ENCODE measurements around the gene DAAM2.

The DAAM2 gene

DNA sequence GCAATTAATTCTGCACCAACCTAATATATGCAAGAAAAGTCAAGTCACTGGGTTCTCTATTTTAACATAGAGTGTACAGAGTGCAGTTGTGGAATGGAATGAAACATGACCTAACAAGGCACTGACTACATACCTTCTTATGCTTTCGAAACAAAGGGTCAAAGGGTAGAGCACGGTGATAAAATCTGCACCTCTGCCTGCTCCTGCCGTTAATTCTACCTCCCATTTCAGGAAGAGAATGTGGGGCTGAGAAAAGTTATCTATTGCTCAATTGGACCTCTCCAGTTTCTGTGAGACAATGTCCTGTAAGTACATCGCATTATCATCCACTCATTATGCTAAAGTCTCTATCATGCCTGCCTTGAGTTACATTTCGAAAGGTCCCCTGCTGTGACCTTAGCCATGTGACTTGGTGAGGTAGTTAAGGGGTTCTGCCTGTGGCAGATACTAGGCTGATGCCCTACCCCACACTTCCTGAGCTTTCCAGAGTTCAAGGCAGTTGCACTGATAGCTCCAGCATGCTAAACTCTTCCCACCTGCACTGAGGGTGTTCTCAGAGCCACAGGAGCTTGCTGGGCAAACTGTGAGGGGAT lies 156.1 kb downstream of the DAAM2 start:
- H3K9me3 ChIP-seq (ENCODE audit: control insufficient read depth, low read length): no peaks in the 10 kb centered on the region
- no peaks in the 10 kb centered on the region for H3K4me1 ChIP-seq (ENCODE audit: control insufficient read depth, insufficient read depth, low read length)
- H3K4me3 ChIP-seq (ENCODE audit: low read length): no peak overlapping the region

DNA sequence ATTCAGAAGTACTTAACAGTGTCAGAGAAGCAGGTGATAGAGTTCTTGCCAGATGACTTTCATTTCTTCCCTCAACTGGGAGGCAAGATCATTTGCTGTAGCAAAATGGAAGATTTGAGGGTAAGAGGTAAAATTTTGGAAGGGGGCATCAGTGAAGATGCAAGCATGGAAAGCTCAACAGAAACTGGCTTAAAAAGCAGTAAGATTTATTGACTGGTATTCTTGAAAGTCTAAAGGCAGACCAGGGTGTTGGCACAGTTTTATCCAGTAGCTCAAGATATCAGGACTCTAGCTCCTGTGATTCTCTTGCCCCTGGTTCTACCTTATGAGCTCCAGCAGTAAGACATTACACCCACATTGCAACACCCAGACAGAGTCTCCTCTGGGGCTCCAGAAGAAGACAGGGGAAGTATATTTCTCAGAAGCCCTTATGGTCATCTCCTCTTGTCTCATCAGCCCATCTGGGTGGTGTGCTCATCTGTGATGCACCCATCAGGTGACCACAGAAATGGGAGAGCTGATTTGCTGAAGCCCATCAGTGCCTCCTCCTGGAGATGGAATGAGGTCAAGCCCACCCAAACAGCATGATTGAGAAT lies 158.0 kb downstream of the DAAM2 start:
- H3K4me1 ChIP-seq (ENCODE audit: control insufficient read depth, insufficient read depth, low read length): no peaks in the 10 kb centered on the region

More for the DNA sequence above, 156.1 kb downstream of the DAAM2 start:
- Histone ChIP-seq H3K27me3 (ENCODE audit: control insufficient read depth, insufficient read depth, low read length) (no peaks in the 10 kb centered on the region), H3K9ac (ENCODE audit: low read length) (no peak overlapping the region), H3K36me3 (ENCODE audit: control insufficient read depth, insufficient read depth, low read length) (no peaks in the 10 kb centered on the region)

DNA sequence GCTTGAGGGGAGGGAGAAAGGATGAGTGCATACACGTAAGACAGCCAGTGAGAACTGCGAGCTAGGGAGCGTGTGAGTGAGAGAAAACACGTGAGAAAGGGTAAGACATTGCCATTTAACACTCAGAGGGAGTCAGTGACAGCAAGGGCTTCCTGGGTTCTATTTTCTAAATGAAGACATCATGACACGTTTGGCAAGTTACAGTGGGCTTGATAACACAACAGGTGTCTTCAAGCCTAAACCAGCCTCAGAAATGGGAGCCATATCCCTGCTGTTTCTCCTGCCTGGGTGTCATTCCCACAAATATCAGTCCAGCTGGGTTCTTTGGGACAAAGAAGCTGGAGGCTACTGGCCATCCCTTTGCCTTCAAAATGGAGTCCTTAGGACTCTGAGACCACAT lies 159.0 kb downstream of the DAAM2 start:
- H3K4me3 ChIP-seq (ENCODE audit: low read length): no peak overlapping the region
- no peaks in the 10 kb centered on the region for H3K9me3 ChIP-seq (ENCODE audit: control insufficient read depth, low read length)
- no peaks in the 10 kb centered on the region for H3K27me3 ChIP-seq (ENCODE audit: control insufficient read depth, insufficient read depth, low read length)
- no peak overlapping the region for H3K9ac ChIP-seq (ENCODE audit: low read length)
- no peaks in the 10 kb centered on the region for H3K36me3 ChIP-seq (ENCODE audit: control insufficient read depth, insufficient read depth, low read length)
- H3K4me1 ChIP-seq (ENCODE audit: control insufficient read depth, insufficient read depth, low read length): no peaks in the 10 kb centered on the region

More for the DNA sequence above, 158.0 kb downstream of the DAAM2 start:
- H3K9ac ChIP-seq (ENCODE audit: low read length): no peak overlapping the region
- no peak overlapping the region for H3K4me3 ChIP-seq (ENCODE audit: low read length)
- no peaks in the 10 kb centered on the region for H3K9me3 ChIP-seq (ENCODE audit: control insufficient read depth, low read length)
- no peaks in the 10 kb centered on the region for H3K27me3 ChIP-seq (ENCODE audit: control insufficient read depth, insufficient read depth, low read length)
- no peaks in the 10 kb centered on the region for H3K36me3 ChIP-seq (ENCODE audit: control insufficient read depth, insufficient read depth, low read length)

DNA sequence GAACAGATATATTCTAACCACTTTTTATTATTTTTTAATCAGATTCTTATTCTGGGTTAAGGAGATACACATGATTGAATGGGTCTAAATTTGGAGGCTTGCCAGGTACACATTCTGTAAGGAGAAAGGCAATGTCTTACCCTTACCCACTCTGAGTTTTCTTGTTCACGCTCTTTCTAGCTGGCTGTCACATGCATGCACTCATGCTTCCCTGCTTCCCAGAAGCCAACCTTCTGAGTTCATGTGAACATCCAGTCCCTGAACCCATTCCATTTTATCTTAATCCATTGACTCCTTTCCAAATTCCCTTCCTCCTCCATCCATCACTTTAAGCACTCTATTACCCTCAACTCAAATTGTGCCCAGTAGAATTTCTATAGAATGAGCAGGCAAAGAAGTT lies 159.5 kb downstream of the DAAM2 start:
- no peak overlapping the region for H3K4me3 ChIP-seq (ENCODE audit: low read length)
- no peak overlapping the region for H3K9ac ChIP-seq (ENCODE audit: low read length)
- H3K36me3 ChIP-seq (ENCODE audit: control insufficient read depth, insufficient read depth, low read length): no peaks in the 10 kb centered on the region
- no peaks in the 10 kb centered on the region for H3K27me3 ChIP-seq (ENCODE audit: control insufficient read depth, insufficient read depth, low read length)
- no peaks in the 10 kb centered on the region for H3K4me1 ChIP-seq (ENCODE audit: control insufficient read depth, insufficient read depth, low read length)
- no peaks in the 10 kb centered on the region for H3K9me3 ChIP-seq (ENCODE audit: control insufficient read depth, low read length)

DNA sequence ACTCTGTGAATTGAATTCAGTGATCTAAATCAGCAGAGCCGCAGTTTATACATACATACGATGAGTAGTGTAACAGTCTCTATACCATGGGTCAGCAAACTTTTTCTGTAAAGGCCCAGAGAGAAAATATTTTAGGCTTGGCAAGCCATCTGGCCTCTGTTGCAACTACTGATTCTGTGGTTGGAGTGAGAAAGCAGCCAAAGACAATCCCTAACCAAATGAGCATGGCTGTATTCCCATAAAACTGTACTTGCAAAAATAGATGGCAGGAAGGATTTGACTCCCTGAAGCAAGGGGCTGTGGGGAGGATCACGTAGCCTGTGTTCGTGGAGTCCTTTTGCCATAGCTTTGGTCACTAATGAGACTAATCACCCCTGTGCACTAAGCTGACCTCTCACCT lies 160.0 kb downstream of the DAAM2 start:
- Histone ChIP-seq H3K4me3 (ENCODE audit: low read length) (no peak overlapping the region), H3K9me3 (ENCODE audit: control insufficient read depth, low read length) (no peaks in the 10 kb centered on the region), H3K27me3 (ENCODE audit: control insufficient read depth, insufficient read depth, low read length) (no peaks in the 10 kb centered on the region), H3K36me3 (ENCODE audit: control insufficient read depth, insufficient read depth, low read length) (no peaks in the 10 kb centered on the region), H3K9ac (ENCODE audit: low read length) (no peak overlapping the region), H3K4me1 (ENCODE audit: control insufficient read depth, insufficient read depth, low read length) (no peaks in the 10 kb centered on the region)

DNA sequence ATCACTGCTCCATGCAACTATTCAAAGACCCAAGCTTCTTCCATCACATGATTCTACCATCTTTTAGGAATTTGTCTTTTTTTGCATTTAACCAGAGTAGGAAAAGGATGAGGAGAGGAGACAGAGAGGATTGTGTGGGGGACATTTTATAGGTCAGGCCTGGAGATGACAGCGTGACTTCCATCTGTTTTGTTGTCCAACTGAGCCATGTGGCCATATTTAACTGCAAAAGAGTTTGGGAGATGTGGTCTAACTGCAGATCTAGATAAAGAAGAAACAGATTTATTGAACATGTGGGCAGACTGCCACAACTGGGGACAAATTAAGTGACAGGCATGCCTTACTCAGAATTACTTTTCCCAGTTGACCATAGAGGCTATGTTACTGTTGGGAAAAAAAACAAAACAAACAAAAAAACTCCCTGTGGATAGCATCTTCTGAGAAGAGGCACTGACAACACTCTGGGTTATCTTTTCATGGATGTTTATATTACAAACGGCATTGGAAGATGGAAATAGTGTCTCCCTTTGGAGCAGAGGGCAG lies 161.0 kb downstream of the DAAM2 start:
- H3K27me3 ChIP-seq (ENCODE audit: control insufficient read depth, insufficient read depth, low read length): no peaks in the 10 kb centered on the region
- no peak overlapping the region for H3K9ac ChIP-seq (ENCODE audit: low read length)
- H3K36me3 ChIP-seq (ENCODE audit: control insufficient read depth, insufficient read depth, low read length): no peaks in the 10 kb centered on the region
- H3K4me3 ChIP-seq (ENCODE audit: low read length): no peak overlapping the region
- H3K9me3 ChIP-seq (ENCODE audit: control insufficient read depth, low read length): no peaks in the 10 kb centered on the region
- no peaks in the 10 kb centered on the region for H3K4me1 ChIP-seq (ENCODE audit: control insufficient read depth, insufficient read depth, low read length)
